DLD1 (cell line): ENCODE results near the gene TMTC4.
"Not testable (repeated sequence)": the region's sequence is repeated elsewhere in the genome, so short reads cannot be mapped to it uniquely, and the experiment has no call there.

Source experiments
- in situ Hi-C: cut with HindIII; loops from 2 replicates; pipeline ENCODE4 v1.10.0; 2017; ENCODE audit warnings: low sequenced_read_pairs

Gene TMTC4

DNA sequence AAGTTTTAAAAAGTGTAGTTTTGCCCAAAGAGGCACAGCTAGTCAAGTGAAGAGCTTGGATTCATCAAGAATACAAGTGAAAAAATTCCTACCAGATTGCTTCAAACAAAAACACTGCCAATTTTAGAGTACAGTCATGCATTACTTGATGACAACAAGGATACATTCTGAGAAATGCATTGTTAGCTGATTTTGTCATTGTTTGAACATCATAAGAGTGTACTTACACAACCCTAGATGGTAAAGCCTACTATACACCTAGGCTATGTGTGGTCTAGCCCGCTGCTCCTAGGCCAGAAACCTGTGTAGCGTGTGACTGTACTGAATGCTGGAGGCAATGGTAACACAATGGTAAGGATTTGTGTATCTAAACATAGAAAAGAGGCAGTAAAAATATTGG, 41.1 kb downstream of the TMTC4 start:
- in situ Hi-C loops = no loop called here

DNA sequence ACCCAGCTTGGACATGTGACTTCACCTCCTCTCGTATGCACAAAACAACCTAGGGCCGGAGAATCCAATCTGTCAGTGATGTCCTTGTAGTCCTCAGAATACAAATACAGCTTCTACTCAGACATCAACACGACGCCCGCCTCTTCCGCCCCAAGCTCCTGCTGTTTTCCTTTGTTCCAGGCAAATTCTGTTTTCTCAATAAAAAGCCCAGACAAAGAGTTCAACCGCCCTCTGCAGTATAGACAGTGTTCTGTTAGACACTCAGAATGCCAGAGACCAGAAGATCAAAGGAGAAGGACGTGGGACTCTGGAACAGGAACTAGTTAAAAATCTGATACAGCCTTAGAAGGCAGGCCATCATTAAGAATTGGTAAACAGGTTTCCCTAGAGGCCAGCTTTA, 44.0 kb downstream of the TMTC4 start:
- in situ Hi-C loops = no loop called here

DNA sequence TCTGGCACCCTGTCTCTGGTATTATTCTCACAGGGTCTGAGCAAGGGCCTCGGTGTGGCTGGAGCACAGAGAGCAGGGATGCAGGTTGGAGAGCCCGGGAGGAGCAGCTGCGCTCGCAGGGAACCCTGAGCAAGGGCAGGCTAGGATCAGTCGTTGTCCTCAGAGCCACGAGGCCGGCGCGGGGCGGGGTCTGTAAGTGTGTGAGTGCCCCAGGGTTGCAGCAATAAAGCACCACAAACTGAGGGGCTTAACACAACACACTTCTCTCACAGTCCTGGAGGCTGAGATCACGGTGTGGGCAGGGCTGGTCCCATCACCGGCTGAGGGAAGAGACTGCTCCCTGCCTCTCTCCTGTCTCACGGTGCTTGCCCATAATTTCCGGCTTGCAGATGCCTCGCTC, 47.5 kb downstream of the TMTC4 start:
- in situ Hi-C loops = no loop called here

DNA sequence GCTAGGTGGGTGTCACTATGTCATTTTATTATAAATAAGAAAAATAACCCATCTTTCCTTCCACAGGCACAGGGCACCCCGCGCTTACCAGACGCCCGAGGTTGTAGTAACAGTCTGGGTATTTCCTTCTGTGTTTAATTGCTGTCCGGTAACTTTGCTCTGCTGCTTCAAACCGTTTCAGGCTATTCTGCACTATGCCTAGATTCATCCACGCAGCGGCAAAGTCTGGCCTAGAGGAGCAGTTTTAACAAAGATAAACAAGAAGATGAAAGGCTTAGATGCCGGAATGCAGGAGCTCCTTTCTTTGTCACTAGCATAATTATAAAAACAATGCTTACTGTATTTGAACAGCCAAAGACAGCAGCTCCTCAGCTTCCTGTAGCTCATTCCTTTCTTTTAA, 49.1 kb downstream of the TMTC4 start:
- in situ Hi-C loops = no loop called here

DNA sequence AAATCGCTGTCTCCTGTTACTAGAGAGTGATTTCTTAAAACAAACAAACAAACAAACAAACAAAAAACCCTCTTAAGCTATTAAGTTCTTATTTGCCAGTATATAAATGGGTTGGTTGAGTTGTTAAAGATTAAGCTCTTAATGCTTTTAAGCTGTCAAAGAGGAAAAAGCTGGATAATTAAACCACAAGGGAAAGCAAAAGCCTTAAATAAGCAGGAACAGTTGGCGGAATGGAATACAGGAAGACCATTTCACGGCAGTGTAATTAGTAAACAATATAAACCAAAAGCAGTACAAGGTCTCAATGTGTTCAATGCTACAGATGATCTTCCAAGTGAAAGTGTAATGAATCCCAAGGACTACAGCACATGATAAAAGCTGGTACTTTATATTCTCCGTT, 53.8 kb downstream of the TMTC4 start:
- in situ Hi-C loops = no loop called here

DNA sequence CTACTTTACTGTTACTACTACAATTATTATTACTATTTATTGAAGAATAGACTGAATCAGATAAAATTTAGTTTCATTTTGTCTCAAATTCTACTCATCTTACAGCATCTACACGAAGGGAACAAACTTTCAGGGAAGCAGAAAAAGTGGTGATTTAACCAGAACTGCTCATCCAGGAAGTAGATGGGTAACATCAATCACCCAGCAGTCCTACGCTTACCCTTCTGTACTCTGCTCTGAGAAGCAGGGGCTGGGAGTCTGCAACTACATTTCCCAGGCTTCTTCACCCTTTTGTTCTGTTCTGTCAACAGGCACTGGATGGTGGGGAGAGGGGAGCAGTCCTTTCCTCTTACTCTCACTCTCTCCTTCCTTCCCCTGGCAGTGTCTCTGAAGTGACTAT, 54.7 kb downstream of the TMTC4 start:
- in situ Hi-C loops = no loop called here

DNA sequence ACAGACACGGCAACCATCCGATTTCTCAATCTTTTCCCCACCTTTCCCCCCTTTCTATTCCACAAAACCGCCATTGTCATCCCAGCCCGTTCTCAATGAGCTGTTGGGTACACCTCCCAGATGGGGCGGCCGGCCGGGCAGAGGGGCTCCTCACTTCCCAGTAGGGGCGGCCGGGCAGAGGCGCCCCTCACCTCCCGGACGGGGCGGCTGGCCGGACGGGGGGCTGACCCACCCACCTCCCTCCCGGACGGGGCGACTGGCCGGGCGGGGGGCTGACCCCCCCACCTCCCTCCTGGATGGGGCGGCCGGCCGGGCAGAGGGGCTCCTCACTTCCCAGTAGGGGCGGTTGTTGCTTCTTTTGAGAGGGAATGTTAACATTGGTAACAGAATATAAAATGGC, 55.7 kb downstream of the TMTC4 start:
- in situ Hi-C loops = not testable (repeated sequence)

DNA sequence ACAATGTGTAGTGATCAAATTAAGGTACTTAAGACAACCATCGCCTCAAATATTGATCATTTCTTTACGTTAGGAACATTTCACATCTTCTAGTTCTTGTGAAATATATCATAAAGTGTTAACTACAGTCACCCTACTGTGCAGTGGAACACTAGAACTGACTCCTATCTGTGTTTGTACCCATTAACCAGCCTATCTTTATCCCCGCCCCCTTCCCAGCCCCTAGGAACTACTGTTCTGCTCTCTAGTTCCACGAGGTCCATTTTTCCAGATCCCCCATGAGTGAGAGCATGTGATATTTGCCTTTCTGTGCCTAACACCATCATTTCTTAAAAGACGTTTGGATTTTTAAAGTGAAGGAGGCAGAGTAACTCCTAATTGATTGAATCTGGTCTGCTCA, 61.6 kb downstream of the TMTC4 start:
- in situ Hi-C loops = no loop called here

DNA sequence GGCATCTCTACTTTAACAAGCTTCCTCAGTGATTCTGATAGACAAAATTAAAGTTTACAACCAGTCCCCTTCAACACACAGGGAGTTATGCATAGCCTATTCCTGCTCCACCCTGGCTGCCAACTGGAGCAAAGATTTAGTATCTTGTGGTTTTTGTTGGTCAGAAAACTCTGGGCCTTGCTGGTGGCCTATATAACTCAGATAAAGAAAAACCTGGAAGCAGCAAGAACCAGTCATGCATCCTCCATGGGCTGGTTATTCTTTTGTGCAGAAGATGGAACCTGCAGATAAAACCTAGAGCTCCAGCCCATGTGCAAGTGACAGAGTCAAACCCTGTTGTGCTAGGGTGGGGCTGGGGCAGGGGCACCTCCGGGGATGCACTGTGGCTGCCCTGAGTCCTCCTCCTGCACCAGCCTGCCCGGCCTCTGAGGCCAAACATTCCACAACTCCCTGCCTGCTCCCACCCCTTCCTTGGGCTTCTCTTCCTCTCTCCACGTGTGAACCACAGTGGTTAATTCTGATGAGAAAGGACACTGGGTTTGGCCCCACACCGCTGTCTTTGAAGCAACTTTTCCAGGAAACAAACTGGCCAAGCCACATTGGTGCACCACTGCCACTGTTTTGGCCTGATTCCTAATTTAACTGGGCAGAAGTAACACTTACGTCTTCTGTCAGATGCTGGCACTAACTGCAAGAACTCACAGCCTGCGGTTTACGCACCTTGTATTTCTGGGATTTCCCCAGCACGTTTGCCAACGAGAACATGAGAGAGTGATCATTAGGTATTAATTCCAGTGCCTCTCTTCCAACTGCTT, 62.7 kb downstream of the TMTC4 start:
- in situ Hi-C loops = no loop called here

DNA sequence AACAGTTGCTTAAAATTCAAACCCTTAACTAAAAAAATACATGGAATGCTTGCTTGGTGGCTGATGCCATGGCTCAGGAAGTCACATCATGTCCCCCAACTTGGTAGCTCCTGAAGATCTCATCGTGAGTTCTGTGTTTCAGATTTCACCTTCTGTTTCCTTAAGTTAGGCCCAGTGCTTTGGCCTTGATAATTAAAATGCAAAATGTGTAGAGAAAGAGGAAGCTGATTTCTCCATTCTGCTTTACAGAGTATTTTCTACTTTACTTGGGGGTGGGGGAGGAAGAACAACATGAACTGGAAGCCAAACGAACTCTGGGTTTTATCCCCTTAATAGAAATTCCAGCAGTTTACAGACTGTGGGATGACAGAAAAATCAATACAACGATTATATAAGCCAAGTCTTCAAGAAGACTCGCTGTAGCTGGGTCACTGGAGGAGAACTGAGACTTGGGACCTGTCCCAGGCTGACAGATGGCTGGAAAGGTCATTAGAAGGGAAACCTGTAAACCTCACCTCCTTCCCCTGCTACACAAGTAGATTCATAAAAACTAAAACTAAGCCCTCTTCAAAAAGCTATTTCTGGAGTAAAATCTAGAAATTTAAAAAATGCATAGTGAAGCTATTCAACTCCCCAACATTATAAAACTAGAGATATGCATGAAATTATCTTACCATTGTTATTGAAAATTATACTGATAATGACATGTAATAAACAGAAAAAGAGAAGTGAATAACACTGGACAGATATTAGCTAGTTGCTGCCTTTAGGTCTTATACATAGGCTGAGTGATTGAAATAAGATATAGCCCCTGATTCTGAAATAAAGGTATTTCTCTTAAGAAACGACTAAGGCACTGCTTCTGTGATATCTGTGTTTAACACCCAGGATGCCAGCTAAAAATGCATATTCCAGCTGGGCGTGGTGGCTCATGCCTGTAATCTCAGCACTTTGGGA, 63.9 kb downstream of the TMTC4 start:
- in situ Hi-C loops = no loop called here

DNA sequence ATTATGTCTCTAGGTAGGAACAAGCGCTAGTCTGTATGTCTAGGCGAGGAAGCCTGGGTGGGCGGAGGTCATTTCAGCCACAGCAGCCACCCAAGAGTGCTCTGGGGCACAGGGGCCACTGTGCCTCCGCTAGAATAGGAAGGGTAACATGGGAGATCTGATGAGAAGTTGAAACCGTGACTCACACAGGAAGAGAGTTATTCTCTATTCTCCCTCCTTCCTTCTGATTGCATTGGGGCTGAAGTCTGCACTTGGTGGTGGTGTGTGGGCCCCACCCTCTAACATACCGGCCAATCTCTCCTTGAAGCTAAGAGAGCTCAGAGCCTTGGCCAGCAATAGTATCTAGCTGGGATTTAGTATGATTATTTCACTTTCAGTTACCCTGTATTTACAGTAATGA, 65.7 kb downstream of the TMTC4 start:
- in situ Hi-C loops = no loop called here

DNA sequence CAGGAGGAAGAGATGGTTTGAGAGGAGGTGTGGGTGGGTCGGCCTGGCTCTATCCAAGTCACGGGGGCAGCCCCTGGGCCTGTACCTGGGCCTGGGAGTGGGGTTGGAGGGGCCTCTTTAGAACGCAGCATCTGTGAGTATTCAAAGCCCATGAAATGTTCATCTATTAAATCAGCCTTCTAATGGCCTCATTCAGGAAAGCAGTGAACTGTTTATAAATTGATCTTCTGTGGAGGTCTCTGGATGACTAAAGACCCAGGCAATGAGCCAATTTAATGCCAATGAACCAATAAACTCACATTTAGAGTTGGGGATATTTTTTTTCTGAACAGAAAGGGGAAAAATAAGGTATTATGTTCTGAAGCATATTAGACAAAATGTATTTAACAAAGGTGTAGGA, 66.1 kb downstream of the TMTC4 start:
- in situ Hi-C loops = no loop called here

DNA sequence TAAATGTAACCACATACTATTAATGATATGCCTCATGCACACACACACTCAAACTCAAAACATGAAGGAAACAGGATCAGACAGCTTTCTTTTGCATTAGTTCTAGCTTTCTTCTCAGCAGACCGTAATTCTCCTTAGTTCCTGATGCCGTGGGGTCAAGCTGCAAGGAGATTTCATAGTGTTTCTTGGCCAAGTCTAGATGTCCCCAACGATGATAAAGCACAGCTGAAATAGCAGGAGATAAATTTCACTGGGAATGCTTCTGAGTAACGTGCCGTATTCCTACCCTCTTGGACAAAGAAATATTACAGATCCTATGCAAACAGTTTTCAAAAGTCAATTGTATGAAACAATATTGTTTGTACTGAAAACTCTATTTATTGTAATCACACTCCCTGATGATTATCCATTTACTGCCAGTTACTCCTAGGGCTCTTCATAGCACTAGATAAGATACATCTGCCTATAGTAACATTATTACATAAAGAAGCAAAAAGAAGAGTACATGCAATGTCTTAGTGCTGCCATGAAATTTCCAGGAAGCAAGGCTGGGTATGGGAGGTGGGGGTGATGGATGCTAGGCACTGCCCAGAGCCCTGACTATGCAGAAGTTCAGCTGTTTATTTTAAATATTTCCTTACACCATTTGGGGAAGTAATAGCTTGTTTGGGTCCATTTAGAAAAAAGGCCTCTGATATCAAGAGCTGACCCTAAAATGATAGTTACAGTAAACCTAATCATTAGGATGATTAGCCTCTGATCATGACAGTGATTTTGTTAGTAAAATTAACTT, 69.5 kb downstream of the TMTC4 start:
- in situ Hi-C loops = no loop called here

DNA sequence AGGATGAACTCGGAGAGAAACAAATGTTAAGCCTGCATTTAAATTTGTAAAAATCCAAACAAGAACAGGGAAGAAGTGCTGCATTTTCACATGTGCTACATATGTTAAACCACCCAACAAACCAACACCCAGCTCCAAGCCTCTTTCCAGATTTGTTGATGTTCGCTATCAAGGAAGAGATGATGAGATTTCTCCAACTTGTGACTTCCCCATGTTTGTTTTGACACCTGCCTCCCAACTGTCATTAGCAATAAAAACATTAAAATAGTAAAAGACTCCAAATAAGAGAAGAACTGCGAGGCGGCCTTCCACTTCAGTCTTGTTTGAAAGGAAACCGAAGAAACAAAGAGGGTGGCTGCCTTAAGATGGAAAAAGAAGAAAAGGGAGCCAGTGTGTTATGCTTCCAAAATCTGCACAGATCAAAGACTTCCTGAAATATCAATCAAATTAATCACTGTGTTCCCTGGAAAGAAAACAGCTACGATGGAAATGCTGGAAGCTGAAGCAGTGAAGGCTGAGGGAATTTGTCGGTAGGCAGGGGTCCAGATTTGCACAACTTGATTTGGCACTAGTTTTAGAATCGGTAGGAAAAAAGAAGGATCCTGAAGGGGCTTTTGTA, 72.0 kb downstream of the TMTC4 start:
- in situ Hi-C loops = no loop called here

DNA sequence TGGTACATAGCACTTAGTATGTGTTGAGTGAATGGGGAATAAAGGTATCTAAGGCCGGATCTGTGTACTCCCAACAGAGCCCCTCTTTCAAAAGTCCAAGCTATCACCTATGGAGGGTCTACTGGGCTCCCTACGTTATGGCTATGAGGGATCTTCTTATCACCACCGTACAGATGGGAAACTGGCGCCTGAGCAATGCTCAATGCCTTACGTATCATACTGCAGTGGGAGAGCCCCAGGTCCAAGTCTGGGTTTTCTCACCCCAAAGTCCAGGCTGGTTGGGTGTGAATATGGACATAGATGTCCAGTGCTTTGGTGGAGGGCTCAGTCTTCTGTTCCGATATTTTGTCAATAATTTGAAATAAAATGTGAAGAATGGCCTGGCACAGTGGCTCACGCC, 72.9 kb downstream of the TMTC4 start:
- in situ Hi-C loops = no loop called here

DNA sequence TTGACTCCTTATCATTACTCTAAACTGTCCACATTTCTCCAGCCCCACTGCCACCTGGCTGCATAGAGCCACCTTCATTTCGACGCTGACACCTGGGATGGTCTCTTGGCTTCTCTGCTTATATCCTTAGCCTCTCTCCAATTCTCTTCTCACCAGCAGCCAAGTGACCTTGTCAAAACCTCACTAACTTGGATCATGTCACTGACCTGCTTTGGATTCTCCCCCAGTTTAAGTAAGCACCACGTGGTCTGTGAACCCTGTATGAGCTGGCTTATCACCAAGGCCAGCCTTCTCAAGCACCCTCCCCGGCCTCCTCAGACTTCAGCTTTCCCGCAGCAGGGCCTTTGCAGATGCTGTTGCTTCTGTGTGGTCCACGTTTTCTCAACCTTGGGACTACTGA, 73.7 kb downstream of the TMTC4 start:
- in situ Hi-C loops = no loop called here

DNA sequence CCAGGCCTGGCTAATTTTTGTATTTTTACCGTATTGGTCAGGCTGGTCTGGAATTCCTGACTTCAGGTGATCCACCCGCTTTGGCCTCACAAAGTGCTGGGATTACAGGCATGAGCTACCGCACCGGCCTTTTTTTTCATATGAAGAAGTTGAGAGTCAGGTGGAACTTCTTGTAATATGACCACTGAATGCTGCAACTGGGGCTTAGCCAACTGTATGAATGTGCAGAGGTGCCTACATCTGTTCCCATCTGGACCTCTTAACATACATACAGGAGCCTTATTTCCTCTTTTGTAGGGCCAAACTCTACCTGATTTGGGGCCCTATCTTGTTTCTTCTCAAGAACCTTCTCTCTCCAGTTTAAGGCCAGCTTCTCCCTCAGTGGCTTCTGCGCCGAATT, 74.1 kb downstream of the TMTC4 start:
- in situ Hi-C loops = no loop called here

DNA sequence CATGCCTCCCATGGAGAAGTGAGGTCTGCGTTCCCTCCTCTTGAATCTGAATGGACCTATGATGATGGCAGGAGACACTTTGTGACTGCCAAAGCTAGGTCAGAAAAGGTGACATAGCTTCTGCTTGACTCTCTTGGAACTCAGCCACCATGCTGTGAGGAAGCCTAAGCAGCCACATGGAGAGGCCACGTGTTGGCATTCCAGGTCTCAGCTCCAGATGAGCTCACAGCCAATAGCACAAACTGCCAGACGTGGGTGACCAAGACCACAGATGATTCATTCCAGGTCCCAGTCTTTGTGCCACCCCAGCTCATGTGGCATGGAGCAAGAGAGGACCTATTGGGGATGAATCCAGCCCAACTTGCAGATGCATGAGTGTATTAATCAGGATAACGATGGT, 77.3 kb downstream of the TMTC4 start:
- in situ Hi-C loops = no loop called here

DNA sequence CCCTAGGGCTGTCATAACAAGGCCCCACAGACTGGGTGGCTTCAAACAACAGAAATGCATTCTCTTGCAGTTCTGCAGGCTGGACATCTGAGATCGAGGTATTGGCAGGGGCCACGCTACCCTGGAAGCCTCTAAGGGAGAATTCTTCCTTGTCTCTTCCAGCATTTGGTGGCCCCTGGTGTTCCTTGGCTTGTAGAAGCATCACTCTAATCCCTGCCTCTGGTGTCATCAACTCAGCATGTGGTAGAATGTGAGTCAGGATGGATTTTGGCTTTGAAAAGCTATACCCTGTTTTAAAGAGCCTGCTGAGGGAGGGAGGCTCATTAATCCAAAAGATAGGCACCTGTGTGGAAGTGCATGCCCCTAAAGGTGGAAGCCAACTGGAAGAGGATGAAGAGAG, 78.1 kb downstream of the TMTC4 start:
- in situ Hi-C loops = no loop called here

DNA sequence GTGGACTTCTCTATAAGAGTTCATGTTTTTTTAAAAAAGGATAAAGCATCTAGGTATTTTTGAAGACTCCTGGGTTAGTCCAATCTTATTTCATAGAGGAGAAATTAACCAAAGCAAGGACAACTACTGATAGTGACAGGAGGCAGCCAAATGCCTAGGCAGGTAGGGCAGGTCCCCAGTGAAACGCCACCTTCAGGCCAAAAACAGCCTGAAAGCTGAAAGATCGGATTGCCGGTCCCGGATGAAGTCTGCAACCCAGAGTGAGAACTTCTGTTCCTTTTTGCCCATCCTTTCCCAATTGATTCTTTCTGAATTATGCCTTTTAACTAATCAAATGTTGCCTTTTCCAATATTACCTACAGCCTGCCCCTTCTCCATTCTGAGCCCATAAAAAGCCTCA, 79.9 kb downstream of the TMTC4 start:
- in situ Hi-C loops = no loop called here

DNA sequence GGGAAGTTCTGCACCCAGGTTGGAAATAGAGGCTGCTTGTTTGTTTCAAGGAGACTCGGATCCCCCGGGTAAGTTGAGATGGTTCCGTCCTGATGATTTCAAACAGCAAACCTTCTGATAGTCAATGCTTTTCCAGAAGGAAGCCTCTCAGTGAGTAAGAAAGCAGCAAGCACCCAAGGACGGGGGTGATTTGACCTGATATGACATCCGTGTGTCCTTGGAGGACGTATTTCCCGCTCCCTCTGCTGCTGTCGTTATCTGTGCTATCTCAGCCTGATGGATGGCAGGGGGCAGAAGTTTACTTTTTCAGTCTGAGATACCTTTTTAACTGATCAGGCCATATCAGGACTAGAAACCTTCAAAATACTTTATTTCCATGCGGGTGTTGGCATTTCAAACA, 80.3 kb downstream of the TMTC4 start:
- in situ Hi-C loops = no loop called here
